HEK293 (cell line): ENCODE measurements around the gene PHC3.

Experiments
- CTCF ChIA-PET: fragments of 350-600 bp; formaldehyde crosslinking; extraction: SDS; loops from one replicate; lab custom pipeline; 2021; ENCODE audit warnings: antibody characterized with exemption; lab: Yijun Ruan, JAX
- POLR2A ChIA-PET: fragments of 300-600 bp; formaldehyde crosslinking; extraction: SDS; loops from one replicate; lab custom pipeline; 2020; ENCODE audit warnings: antibody characterized with exemption, inconsistent platforms; lab: Yijun Ruan, JAX
- H3K27ac ChIP-seq: fragments of 200-500 bp; sonication (Bioruptor generic); 2 replicates; pipeline ENCODE4 v1.5.1; 2014; ENCODE audit warnings: low read depth, low read length, control low read depth, inconsistent platforms; ENCODE audit errors: extremely low read depth
- H3K36me3 ChIP-seq, 2 experiments: fragments of 200-500 bp in 1 of 2; sonication (Bioruptor generic) in 1 of 2; 1 replicate in 1 of 2; 2 replicates in 1 of 2; pipeline ENCODE4 v1.5.1; 2014 to 2017; ENCODE audit warnings: inconsistent platforms in 2 of 2, low read length in 2 of 2; ENCODE audit not compliant: control insufficient read depth in 2 of 2, insufficient read depth in 1 of 2
- H3K4me1 ChIP-seq: fragments of 200-500 bp; sonication (Bioruptor generic); 2 replicates; pipeline ENCODE4 v1.5.1; 2014; ENCODE audit warnings: mild to moderate bottlenecking, low read length, inconsistent platforms; ENCODE audit not compliant: control insufficient read depth, insufficient read depth
- H3K4me3 ChIP-seq: 2 replicates; pipeline ENCODE4 v1.5.1; 2011; ENCODE audit warnings: low read depth, mild to moderate bottlenecking, control low read depth, low read length, moderate library complexity
- H3K9me3 ChIP-seq: fragments of 200-500 bp; sonication (Bioruptor generic); 2 replicates; pipeline ENCODE4 v1.5.1; 2014; ENCODE audit warnings: low read depth, low read length, inconsistent platforms; ENCODE audit not compliant: control insufficient read depth, insufficient read depth
- BCL11A ChIP-seq: fragments of 450-650 bp; formaldehyde crosslinking; IDR thresholded peaks from 2 replicates; pipeline ENCODE4 v1.5.1; 2016; ENCODE audit warnings: low read depth, missing biosample characterization, missing genetic modification characterization
- GLIS1 ChIP-seq: fragments of 450-650 bp; formaldehyde crosslinking; IDR thresholded peaks from 2 replicates; pipeline ENCODE4 v1.5.1; 2016; ENCODE audit warnings: missing biosample characterization, missing genetic modification characterization
- KLF10 ChIP-seq: fragments of 450-650 bp; IDR thresholded peaks from 2 replicates; pipeline ENCODE4 v1.5.1; 2018; ENCODE audit warnings: missing biosample characterization, mild to moderate bottlenecking, missing genetic modification characterization
- RBAK ChIP-seq: fragments of 450-650 bp; formaldehyde crosslinking; IDR thresholded peaks from 2 replicates; pipeline ENCODE4 v1.5.1; 2016; ENCODE audit warnings: missing biosample characterization, missing genetic modification characterization
- ZFP37 ChIP-seq: fragments of 450-650 bp; formaldehyde crosslinking; IDR thresholded peaks from 2 replicates; pipeline ENCODE4 v1.5.1; 2016; ENCODE audit warnings: missing biosample characterization, missing genetic modification characterization
- ZNF155 ChIP-seq: fragments of 450-650 bp; formaldehyde crosslinking; IDR thresholded peaks from 2 replicates; pipeline ENCODE4 v1.5.1; 2016; ENCODE audit warnings: missing biosample characterization, missing genetic modification characterization
- ZNF169 ChIP-seq: fragments of 450-650 bp; formaldehyde crosslinking; IDR thresholded peaks from 2 replicates; pipeline ENCODE4 v1.5.1; 2016; ENCODE audit warnings: missing biosample characterization, missing genetic modification characterization
- ZNF239 ChIP-seq: fragments of 450-650 bp; formaldehyde crosslinking; IDR thresholded peaks from 2 replicates; pipeline ENCODE4 v1.5.1; 2016; ENCODE audit warnings: missing biosample characterization, missing genetic modification characterization
- ZNF366 ChIP-seq: fragments of 450-650 bp; formaldehyde crosslinking; conservative IDR thresholded peaks from 2 replicates; pipeline ENCODE4 v1.5.1; 2016; ENCODE audit warnings: missing biosample characterization, missing genetic modification characterization
- ZNF394 ChIP-seq: fragments of 450-650 bp; formaldehyde crosslinking; IDR thresholded peaks from 2 replicates; pipeline ENCODE4 v1.5.1; 2016; ENCODE audit warnings: missing biosample characterization, missing genetic modification characterization, mild to moderate bottlenecking, moderate library complexity, borderline replicate concordance
- ZNF501 ChIP-seq: fragments of 450-650 bp; formaldehyde crosslinking; IDR thresholded peaks from 2 replicates; pipeline ENCODE4 v1.5.1; 2016; ENCODE audit warnings: missing biosample characterization, missing genetic modification characterization
- ZNF514 ChIP-seq: fragments of 450-650 bp; formaldehyde crosslinking; IDR thresholded peaks from 2 replicates; pipeline ENCODE4 v1.5.1; 2016; ENCODE audit warnings: missing biosample characterization, missing genetic modification characterization
- ZNF600 ChIP-seq: fragments of 450-650 bp; formaldehyde crosslinking; IDR thresholded peaks from 2 replicates; pipeline ENCODE4 v1.5.1; 2016; ENCODE audit warnings: missing biosample characterization, missing genetic modification characterization
- ZNF658 ChIP-seq: fragments of 450-650 bp; formaldehyde crosslinking; IDR thresholded peaks from 2 replicates; pipeline ENCODE4; 2016; ENCODE audit warnings: missing biosample characterization, missing genetic modification characterization
- ZNF76 ChIP-seq: fragments of 450-650 bp; formaldehyde crosslinking; IDR thresholded peaks from 2 replicates; pipeline ENCODE4; 2016; ENCODE audit warnings: low read depth, missing biosample characterization, missing genetic modification characterization, borderline replicate concordance
- TF ChIP-seq, protein P1 (sequence below): sonication (generic); formaldehyde crosslinking; IDR thresholded peaks from 2 replicates; pipeline ENCODE4 v1.8.1; 2022; ENCODE audit warnings: mild to moderate bottlenecking, moderate library complexity, missing genetic modification reagents
- TF ChIP-seq, protein P2 (sequence below): fragments of 450-650 bp; formaldehyde crosslinking; IDR thresholded peaks from 2 replicates; pipeline ENCODE4 v1.5.1; 2016; ENCODE audit warnings: missing biosample characterization, missing genetic modification characterization
- TF ChIP-seq, protein P3 (sequence below): fragments of 450-650 bp; formaldehyde crosslinking; IDR thresholded peaks from 2 replicates; pipeline ENCODE4 v1.5.1; 2016; ENCODE audit warnings: missing biosample characterization, missing genetic modification characterization
- TF ChIP-seq, protein P4 (sequence below): fragments of 450-650 bp; formaldehyde crosslinking; IDR thresholded peaks from 2 replicates; pipeline ENCODE4 v1.5.1; 2016; ENCODE audit warnings: missing biosample characterization, missing genetic modification characterization

Gene PHC3

DNA sequence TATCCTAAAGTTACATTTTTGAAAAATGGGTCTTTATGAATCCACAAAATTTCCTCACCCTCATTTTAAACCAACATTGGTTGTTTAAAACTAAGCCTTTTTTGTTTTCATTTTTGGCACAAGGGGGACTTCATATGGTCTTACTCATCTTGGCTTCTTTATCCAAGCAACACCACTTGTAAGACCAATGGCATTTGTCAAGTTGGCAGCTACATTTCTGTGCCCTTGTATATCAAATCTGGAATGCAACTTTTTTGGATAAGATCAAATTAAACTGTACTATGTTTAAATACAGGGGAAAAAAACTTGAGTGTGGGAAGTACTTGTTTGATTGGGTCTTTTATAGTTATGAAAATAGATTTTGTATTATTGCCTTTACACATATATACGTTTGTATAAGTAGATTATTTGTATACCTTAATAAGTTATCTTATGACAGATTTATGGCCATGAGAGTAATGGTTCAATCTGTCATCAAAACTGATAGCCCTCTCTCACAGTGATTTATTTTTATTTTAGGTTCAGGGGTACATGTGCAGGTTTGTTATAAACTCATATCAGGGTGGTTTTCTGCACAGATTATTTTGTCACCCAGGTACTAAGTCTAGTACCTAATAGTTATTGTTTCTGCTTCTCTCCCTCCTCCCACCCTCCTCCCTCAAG is 100.3 kb downstream of the PHC3 start:
- POLR2A ChIA-PET, result no interaction called here
- no peak overlapping the region for H3K27ac ChIP-seq
- H3K36me3 ChIP-seq, result peaks cover 4 to 40% of the 10 kb centered on the region in 2 experiments
- no peaks in the 10 kb centered on the region for H3K4me1 ChIP-seq
- CTCF ChIA-PET, result interaction anchor here (0.6 kb wide), 1 partner anchor 48 kb away, joined by 3 read pairs; no protein-coding TSS in a partner anchor
- H3K4me3 ChIP-seq, result no peak overlapping the region
- TF ChIP-seq ZFP37 (tag by site-specific recombination) (no peak), ZNF155 (tag by site-specific recombination) (no peak), ZNF658 (no peak)
- no peaks in the 10 kb centered on the region for H3K9me3 ChIP-seq

DNA sequence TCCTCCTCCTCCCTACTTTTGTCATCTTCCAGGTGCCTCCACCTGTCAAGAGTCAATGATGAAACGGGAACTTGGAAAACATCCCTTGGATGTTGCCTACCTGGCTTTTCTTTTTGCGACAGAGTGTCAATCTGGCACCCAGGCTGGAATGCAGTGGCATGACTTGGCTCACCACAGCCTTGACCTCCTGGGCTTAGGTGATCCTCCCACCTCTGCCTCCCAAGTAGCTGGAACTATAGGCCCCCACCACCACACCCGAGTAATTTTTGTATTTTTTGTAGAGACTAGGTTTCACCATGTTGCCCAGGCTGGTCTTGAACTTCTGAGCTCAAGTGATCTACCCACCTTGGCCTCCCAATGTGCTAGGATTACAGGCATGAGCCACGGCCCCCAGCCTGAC is 100.9 kb downstream of the PHC3 start:
- Histone ChIP-seq H3K9me3 (no peaks in the 10 kb centered on the region), H3K4me3 (no peak overlapping the region), H3K27ac (no peak overlapping the region), H3K36me3 (peaks cover 0 to 36% of the 10 kb centered on the region in 2 experiments; a peak in 2 of 3 replicates), H3K4me1 (no peaks in the 10 kb centered on the region)
- TF ChIP-seq KLF10 (tag by site-specific recombination), result no peak
- no peak for TF ChIP-seq ZNF76 (tag by site-specific recombination)
- TF ChIP-seq ZNF514, result no peak
- TF ChIP-seq, protein P1, sequence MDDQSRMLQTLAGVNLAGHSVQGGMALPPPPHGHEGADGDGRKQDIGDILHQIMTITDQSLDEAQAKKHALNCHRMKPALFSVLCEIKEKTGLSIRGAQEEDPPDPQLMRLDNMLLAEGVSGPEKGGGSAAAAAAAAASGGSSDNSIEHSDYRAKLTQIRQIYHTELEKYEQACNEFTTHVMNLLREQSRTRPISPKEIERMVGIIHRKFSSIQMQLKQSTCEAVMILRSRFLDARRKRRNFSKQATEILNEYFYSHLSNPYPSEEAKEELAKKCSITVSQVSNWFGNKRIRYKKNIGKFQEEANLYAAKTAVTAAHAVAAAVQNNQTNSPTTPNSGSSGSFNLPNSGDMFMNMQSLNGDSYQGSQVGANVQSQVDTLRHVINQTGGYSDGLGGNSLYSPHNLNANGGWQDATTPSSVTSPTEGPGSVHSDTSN, result no peak
- TF ChIP-seq BCL11A (tag by site-specific recombination), result no peak
- no peak for TF ChIP-seq RBAK (tag by site-specific recombination)
- TF ChIP-seq, protein P2, sequence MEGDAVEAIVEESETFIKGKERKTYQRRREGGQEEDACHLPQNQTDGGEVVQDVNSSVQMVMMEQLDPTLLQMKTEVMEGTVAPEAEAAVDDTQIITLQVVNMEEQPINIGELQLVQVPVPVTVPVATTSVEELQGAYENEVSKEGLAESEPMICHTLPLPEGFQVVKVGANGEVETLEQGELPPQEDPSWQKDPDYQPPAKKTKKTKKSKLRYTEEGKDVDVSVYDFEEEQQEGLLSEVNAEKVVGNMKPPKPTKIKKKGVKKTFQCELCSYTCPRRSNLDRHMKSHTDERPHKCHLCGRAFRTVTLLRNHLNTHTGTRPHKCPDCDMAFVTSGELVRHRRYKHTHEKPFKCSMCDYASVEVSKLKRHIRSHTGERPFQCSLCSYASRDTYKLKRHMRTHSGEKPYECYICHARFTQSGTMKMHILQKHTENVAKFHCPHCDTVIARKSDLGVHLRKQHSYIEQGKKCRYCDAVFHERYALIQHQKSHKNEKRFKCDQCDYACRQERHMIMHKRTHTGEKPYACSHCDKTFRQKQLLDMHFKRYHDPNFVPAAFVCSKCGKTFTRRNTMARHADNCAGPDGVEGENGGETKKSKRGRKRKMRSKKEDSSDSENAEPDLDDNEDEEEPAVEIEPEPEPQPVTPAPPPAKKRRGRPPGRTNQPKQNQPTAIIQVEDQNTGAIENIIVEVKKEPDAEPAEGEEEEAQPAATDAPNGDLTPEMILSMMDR (tag by site-specific recombination), result no peak
- no peak for TF ChIP-seq ZNF501 (tag by site-specific recombination)
- POLR2A ChIA-PET, result no interaction called here
- CTCF ChIA-PET, result interaction anchor here (0.6 kb wide), 1 partner anchor 49 kb away, joined by 3 read pairs; no protein-coding TSS in a partner anchor

DNA sequence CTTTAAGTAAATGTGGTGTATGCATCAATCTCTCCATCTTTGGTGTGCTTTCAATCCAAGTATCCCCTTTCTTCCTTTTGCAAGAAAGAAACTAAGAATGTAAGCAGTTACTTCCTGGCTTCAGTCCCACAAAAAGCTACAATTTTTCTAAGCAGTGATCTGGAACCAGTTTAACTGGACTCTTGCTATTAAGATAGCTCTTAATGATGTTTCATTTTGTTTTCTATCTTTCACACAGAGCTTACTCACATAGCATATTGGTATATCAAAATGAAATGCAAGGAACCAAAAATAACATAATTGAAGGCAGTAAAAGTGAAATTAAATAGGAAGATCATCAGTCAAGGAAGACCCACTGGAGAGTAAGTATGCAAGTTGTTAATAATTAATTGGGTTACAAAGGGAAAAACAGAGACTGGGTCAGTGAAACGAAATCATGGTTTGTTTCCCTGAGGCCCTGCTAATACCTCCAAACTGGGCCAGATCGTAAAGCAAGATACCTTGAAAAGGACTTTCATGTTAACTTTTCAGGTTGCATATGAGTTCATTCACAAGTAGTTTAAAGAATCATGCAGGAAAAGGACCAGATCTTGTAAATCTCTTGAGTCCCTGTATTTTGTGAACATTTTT is 101.9 kb downstream of the PHC3 start:
- TF ChIP-seq, protein P3, sequence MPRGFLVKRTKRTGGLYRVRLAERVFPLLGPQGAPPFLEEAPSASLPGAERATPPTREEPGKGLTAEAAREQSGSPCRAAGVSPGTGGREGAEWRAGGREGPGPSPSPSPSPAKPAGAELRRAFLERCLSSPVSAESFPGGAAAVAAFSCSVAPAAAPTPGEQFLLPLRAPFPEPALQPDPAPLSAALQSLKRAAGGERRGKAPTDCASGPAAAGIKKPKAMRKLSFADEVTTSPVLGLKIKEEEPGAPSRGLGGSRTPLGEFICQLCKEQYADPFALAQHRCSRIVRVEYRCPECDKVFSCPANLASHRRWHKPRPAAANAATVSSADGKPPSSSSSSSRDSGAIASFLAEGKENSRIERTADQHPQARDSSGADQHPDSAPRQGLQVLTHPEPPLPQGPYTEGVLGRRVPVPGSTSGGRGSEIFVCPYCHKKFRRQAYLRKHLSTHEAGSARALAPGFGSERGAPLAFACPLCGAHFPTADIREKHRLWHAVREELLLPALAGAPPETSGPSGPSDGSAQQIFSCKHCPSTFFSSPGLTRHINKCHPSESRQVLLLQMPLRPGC (tag by site-specific recombination), result no peak
- TF ChIP-seq GLIS1 (tag by site-specific recombination), result no peak
- no peak for TF ChIP-seq ZNF394
- TF ChIP-seq, protein P4, sequence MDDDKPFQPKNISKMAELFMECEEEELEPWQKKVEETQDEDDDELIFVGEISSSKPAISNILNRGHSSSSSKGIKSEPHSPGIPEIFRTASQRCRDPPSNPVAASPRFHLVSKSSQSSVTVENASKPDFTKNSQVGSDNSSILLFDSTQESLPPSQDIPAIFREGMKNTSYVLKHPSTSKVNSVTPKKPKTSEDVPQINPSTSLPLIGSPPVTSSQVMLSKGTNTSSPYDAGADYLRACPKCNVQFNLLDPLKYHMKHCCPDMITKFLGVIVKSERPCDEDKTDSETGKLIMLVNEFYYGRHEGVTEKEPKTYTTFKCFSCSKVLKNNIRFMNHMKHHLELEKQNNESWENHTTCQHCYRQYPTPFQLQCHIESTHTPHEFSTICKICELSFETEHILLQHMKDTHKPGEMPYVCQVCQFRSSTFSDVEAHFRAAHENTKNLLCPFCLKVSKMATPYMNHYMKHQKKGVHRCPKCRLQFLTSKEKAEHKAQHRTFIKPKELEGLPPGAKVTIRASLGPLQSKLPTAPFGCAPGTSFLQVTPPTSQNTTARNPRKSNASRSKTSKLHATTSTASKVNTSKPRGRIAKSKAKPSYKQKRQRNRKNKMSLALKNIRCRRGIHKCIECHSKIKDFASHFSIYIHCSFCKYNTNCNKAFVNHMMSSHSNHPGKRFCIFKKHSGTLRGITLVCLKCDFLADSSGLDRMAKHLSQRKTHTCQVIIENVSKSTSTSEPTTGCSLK (tag by site-specific recombination), result no peak
- no peak for TF ChIP-seq ZNF600 (tag by site-specific recombination)
- TF ChIP-seq ZNF366 (tag by site-specific recombination), result no peak
- TF ChIP-seq ZNF239, result no peak
- no peak for TF ChIP-seq ZNF169 (tag by site-specific recombination)
- TF ChIP-seq, protein P2 (tag by site-specific recombination), result no peak
- CTCF ChIA-PET, result interaction anchor here (0.9 kb wide), 1 partner anchor 14 kb away, joined by 4 read pairs; no protein-coding TSS in a partner anchor
- Histone ChIP-seq H3K4me1 (no peaks in the 10 kb centered on the region), H3K27ac (no peak overlapping the region), H3K9me3 (no peaks in the 10 kb centered on the region), H3K36me3 (peaks cover 0 to 31% of the 10 kb centered on the region in 2 experiments; a peak in 2 of 3 replicates), H3K4me3 (no peak overlapping the region)
- POLR2A ChIA-PET, result no interaction called here
